ENCODE measurements around the gene CALY. TPM values are rescaled to one million over a fixed set of nuclear protein-coding genes. Genes with fewer than 3 reads are reported as not detected.
"Not testable (repeated sequence)": the region's sequence is repeated elsewhere in the genome, so short reads cannot be mapped to it uniquely, and the experiment has no call there.

The CALY gene
- total RNA-seq, 1 donor = 0.73 TPM

DNA sequence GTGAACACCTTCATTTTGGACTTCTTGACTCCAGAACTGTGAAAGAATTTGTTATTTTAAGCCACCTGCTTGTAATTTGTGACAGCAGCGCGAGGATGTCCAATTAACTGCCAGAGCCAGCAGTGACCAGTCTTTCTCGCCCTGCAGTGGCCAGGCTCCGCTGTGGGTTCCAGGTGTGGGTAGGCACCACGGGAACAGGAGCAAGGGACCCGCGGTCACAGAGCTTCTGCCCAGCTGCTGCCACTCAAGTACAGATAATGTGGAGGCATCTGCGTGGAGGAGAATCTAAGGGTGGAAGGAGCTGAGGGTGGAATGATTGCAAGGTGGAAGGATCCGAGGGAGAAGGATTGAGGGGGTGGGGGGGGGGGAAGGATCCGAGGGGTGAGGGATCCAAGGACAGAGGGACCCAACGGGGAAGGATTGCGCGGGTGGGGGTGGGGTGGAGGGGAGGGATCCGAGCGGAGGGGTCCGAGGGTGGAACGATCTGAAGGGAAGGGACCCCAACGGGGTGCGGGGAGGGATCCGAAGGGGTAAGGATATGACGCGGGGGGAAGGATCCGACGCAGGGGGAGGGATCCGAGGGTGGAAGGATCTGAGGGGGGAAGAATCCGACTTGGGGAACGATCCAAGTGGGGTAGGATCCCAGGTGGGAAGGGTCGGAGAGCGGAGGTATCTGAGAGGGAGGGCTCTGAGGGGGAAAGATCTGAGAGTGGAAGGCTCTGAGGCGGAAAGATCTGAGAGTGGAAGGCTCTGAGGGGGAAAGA is 3.6 kb downstream of the CALY start:
- H3K4me3 ChIP-seq (ENCODE audit: low read length) = no peak overlapping the region
- peaks cover 22% of the 10 kb centered on the region for H3K4me1 ChIP-seq (ENCODE audit: insufficient read depth, low read length)
- H3K9me3 ChIP-seq (ENCODE audit: low read depth, low read length) = no peaks in the 10 kb centered on the region
- peaks cover 41% of the 10 kb centered on the region for H3K27me3 ChIP-seq (ENCODE audit: insufficient read depth, low read length)

GRCh38 chr10:133329491-133330202 is 7.0 kb downstream of the CALY start:
- Histone ChIP-seq H3K27me3 (ENCODE audit: insufficient read depth, low read length) (peaks cover 50% of the 10 kb centered on the region), H3K9me3 (ENCODE audit: low read depth, low read length) (no peaks in the 10 kb centered on the region), H3K4me3 (ENCODE audit: low read length) (no peak overlapping the region), H3K4me1 (ENCODE audit: insufficient read depth, low read length) (peaks cover 12% of the 10 kb centered on the region)

- Histone ChIP-seq H3K27me3 (ENCODE audit: insufficient read depth, low read length) (peaks cover 50% of the 10 kb centered on the region), H3K9me3 (ENCODE audit: low read depth, low read length) (no peaks in the 10 kb centered on the region), H3K4me3 (ENCODE audit: low read length) (no peak overlapping the region), H3K4me1 (ENCODE audit: insufficient read depth, low read length) (peaks cover 12% of the 10 kb centered on the region)
Measured at GRCh38 chr10:133328358-133329343, 8.0 kb downstream of the CALY start.

- Histone ChIP-seq H3K9me3 (ENCODE audit: low read depth, low read length) (no peaks in the 10 kb centered on the region), H3K4me3 (ENCODE audit: low read length) (no peak overlapping the region), H3K27me3 (ENCODE audit: insufficient read depth, low read length) (peaks cover 50% of the 10 kb centered on the region), H3K4me1 (ENCODE audit: insufficient read depth, low read length) (peaks cover 12% of the 10 kb centered on the region)
Measured at GRCh38 chr10:133327651-133328357, 8.9 kb downstream of the CALY start.

GRCh38 chr10:133326745-133327650 is 9.7 kb downstream of the CALY start:
- peaks cover 49% of the 10 kb centered on the region for H3K27me3 ChIP-seq (ENCODE audit: insufficient read depth, low read length)

DNA sequence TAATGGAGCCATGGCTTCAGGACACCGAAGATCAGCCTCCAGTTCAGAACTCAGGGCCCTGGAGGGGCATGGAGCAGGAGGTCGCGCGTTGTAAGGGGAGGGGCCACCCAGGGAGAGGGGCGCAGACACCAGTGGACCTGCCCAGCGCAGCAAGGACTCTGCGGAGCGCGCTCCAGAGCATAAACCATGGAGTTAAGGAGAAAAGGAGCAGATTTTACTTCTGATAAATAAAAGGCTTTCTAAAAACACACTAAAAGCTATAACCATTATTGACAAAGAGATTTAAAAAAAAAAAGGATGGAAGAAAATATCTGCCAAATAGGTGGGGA is 10.5 kb downstream of the CALY start:
- Histone ChIP-seq H3K4me3 (ENCODE audit: low read length) (no peak overlapping the region), H3K9me3 (ENCODE audit: low read depth, low read length) (no peaks in the 10 kb centered on the region), H3K4me1 (ENCODE audit: insufficient read depth, low read length) (peaks cover 12% of the 10 kb centered on the region), H3K27me3 (ENCODE audit: insufficient read depth, low read length) (peaks cover 47% of the 10 kb centered on the region)

More at GRCh38 chr10:133326745-133327650, 9.7 kb downstream of the CALY start:
- no peaks in the 10 kb centered on the region for H3K9me3 ChIP-seq (ENCODE audit: low read depth, low read length)
- no peak overlapping the region for H3K4me3 ChIP-seq (ENCODE audit: low read length)
- peaks cover 12% of the 10 kb centered on the region for H3K4me1 ChIP-seq (ENCODE audit: insufficient read depth, low read length)

DNA sequence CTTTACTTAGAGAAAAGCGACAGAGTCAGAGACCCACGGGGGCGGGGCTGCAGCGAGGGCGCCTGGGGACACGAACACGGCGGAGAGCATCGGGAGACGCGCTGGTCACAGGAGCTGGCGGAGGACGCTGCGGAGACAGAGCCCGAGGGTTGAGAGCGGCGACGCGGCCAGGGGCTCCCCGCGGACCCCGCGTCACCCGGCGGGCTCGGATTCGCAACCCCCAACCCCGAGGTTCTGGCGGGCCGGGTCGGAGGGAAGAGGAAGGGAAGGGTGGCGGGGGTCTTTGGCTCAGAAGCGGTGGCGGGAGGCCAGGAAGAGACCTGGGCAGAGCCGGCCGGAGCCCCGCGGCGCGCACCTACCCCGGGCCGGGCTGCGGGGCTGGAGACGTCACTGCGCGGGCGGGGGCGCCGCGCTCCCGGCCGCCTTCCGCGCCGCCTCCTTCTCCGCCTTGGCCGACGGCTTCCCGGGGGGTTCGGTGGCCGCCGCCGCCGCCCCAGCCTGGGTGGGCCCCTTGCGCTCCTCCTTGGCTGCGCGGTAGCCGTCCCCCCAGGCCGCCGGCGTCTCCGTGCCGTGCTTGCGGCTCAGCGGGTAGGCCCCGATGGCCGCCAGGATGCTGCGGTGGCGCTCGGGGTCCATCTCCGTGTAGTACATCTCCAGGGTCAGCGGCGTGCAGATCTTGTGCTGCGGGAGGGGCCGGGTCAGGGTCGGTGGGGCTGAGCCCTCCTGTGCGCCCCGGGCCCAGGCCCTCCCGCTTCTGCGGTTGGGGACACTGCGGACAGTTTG is 11.1 kb downstream of the CALY start:
- Histone ChIP-seq H3K27me3 (ENCODE audit: insufficient read depth, low read length) (peaks cover 43% of the 10 kb centered on the region), H3K4me3 (ENCODE audit: low read length) (no peak overlapping the region), H3K9me3 (ENCODE audit: low read depth, low read length) (no peaks in the 10 kb centered on the region), H3K4me1 (ENCODE audit: insufficient read depth, low read length) (peaks cover 12% of the 10 kb centered on the region)

DNA sequence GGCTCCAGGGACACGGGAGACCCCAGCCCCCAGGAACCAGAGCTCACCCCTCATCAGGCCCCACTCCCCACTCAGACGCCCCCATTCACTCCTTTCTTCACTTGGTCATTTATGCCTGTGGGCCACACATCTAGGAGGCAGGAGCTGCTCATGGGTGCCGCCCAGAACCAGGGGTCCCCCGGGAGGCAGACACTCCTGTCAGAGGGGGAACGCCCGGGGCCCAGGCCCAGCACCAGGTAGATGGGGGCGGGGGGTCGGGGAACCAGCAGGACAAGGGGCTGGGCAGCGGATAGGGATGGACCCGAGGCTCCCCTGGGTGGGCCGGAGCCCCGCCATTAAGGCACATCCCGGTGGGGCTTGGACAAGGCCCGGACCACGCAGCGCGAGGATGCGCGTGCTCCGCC is 11.8 kb downstream of the CALY start:
- Histone ChIP-seq H3K9me3 (ENCODE audit: low read depth, low read length) (no peaks in the 10 kb centered on the region), H3K27me3 (ENCODE audit: insufficient read depth, low read length) (peaks cover 43% of the 10 kb centered on the region), H3K4me3 (ENCODE audit: low read length) (no peak overlapping the region), H3K4me1 (ENCODE audit: insufficient read depth, low read length) (peaks cover 12% of the 10 kb centered on the region)

GRCh38 chr10:133324198-133324792 is 12.4 kb downstream of the CALY start:
- H3K4me1 ChIP-seq (ENCODE audit: insufficient read depth, low read length) = peaks cover 12% of the 10 kb centered on the region
- H3K9me3 ChIP-seq (ENCODE audit: low read depth, low read length) = no peaks in the 10 kb centered on the region
- H3K27me3 ChIP-seq (ENCODE audit: insufficient read depth, low read length) = peaks cover 41% of the 10 kb centered on the region
- H3K4me3 ChIP-seq (ENCODE audit: low read length) = no peak overlapping the region

- not testable (repeated sequence) for H3K4me3 ChIP-seq (ENCODE audit: low read length); H3K9me3 ChIP-seq (ENCODE audit: low read depth, low read length)
- Histone ChIP-seq H3K4me1 (ENCODE audit: insufficient read depth, low read length) (peaks cover 19% of the 10 kb centered on the region), H3K27me3 (ENCODE audit: insufficient read depth, low read length) (peaks cover 24% of the 10 kb centered on the region)
Measured at GRCh38 chr10:133322064-133322709, 14.5 kb downstream of the CALY start.

- Histone ChIP-seq H3K4me1 (ENCODE audit: insufficient read depth, low read length) (peaks cover 16% of the 10 kb centered on the region), H3K27me3 (ENCODE audit: insufficient read depth, low read length) (peaks cover 12% of the 10 kb centered on the region)
- H3K9me3 ChIP-seq (ENCODE audit: low read depth, low read length); H3K4me3 ChIP-seq (ENCODE audit: low read length): not testable (repeated sequence)
Measured at GRCh38 chr10:133320852-133321422, 15.8 kb downstream of the CALY start.

GRCh38 chr10:133318494-133319127 is 18.1 kb downstream of the CALY start:
- Histone ChIP-seq H3K9me3 (ENCODE audit: low read depth, low read length) (no peaks in the 10 kb centered on the region), H3K4me1 (ENCODE audit: insufficient read depth, low read length) (peaks cover 7% of the 10 kb centered on the region), H3K4me3 (ENCODE audit: low read length) (no peak overlapping the region), H3K27me3 (ENCODE audit: insufficient read depth, low read length) (peaks cover 5% of the 10 kb centered on the region)
